HG02870 (cell line): ENCODE results near the gene ZNF445.
A peak's percentile ranks its signal among the peaks of the same experiment; 100 is the strongest.
"Not testable (repeated sequence)": the region's sequence is repeated elsewhere in the genome, so short reads cannot be mapped to it uniquely, and the experiment has no call there.

Experiments
- ATAC-seq: cut with Tn5 transposase; IDR thresholded peaks from one replicate; pipeline ENCODE4 v1.9.1; 2021; ENCODE audit warnings: mild to moderate bottlenecking, moderate library complexity; ENCODE audit not compliant: unreplicated experiment

ZNF445 gene

GRCh38 chr3:44476963-44477311 lies 533 bp downstream of the ZNF445 start:
- no peak for ATAC-seq

GRCh38 chr3:44476181-44476611 lies 1.3 kb downstream of the ZNF445 start:
- no peak for ATAC-seq

GRCh38 chr3:44474886-44475285 lies 2.6 kb downstream of the ZNF445 start:
- not testable (repeated sequence) for ATAC-seq

GRCh38 chr3:44470430-44470829 lies 7.0 kb downstream of the ZNF445 start:
- ATAC-seq, result no peak

- ATAC-seq, result no peak
These were observed 7.6 kb downstream of the ZNF445 start for GRCh38 chr3:44469914-44470313.

GRCh38 chr3:44468572-44469520 lies 8.6 kb downstream of the ZNF445 start:
- no peak for ATAC-seq

GRCh38 chr3:44468099-44468537 lies 9.4 kb downstream of the ZNF445 start:
- not testable (repeated sequence) for ATAC-seq

GRCh38 chr3:44467241-44467640 lies 10.2 kb downstream of the ZNF445 start:
- no peak for ATAC-seq

- not testable (repeated sequence) for ATAC-seq
These were observed 12.6 kb downstream of the ZNF445 start for GRCh38 chr3:44464920-44465319.

- no peak for ATAC-seq
These were observed 13.0 kb downstream of the ZNF445 start for GRCh38 chr3:44464509-44464908.

GRCh38 chr3:44460050-44460449 lies 17.4 kb downstream of the ZNF445 start:
- not testable (repeated sequence) for ATAC-seq

GRCh38 chr3:44455318-44455717 lies 22.2 kb downstream of the ZNF445 start:
- no peak for ATAC-seq

- ATAC-seq, result no peak
These were observed 23.2 kb downstream of the ZNF445 start for GRCh38 chr3:44454258-44454657.

- no peak for ATAC-seq
These were observed 26.0 kb downstream of the ZNF445 start for GRCh38 chr3:44451441-44451840.

GRCh38 chr3:44446929-44447328 lies 30.5 kb downstream of the ZNF445 start:
- ATAC-seq, result no peak

- no peak for ATAC-seq
These were observed 31.7 kb downstream of the ZNF445 start for GRCh38 chr3:44445786-44446185.

GRCh38 chr3:44444896-44445691 lies 32.4 kb downstream of the ZNF445 start:
- ATAC-seq, result no peak

- ATAC-seq, result no peak
These were observed 33.0 kb downstream of the ZNF445 start for GRCh38 chr3:44444437-44444836.

GRCh38 chr3:44442596-44443309 lies 34.7 kb downstream of the ZNF445 start:
- no peak for ATAC-seq

GRCh38 chr3:44439499-44440295 lies 37.8 kb downstream of the ZNF445 start:
- peak; percentile 95 for ATAC-seq
